SU-DHL-6 (cell line): ENCODE data around the gene NKX6-1.

Experiments
- H2AFZ ChIP-seq: fragments of 200-600 bp; sonication (generic); 2 replicates; pipeline ENCODE4 v1.6.1; 2014; ENCODE audit warnings: low read depth, mild to moderate bottlenecking, moderate library complexity, mixed read lengths, antibody characterized with exemption, low read length; ENCODE audit not compliant: severe bottlenecking
- H3F3A ChIP-seq: fragments of 200-600 bp; shearing (Covaris generic); 2 replicates; pipeline ENCODE4 v1.6.0; 2016; ENCODE audit warnings: antibody characterized with exemption, mild to moderate bottlenecking; ENCODE audit not compliant: insufficient read depth
- H3K27ac ChIP-seq: fragments of 200-600 bp; sonication (generic); 2 replicates; pipeline ENCODE4 v1.5.1; 2016; ENCODE audit warnings: low read depth, mild to moderate bottlenecking, low read length, moderate library complexity, mixed read lengths
- H3K27me3 ChIP-seq: fragments of 200-600 bp; sonication (generic), shearing (Covaris generic); 2 replicates; pipeline ENCODE4 v1.6.0; 2014; ENCODE audit warnings: mild to moderate bottlenecking, low read length
- H3K36me3 ChIP-seq: fragments of 200-600 bp; sonication (generic); 2 replicates; pipeline ENCODE4 v1.6.1; 2014; ENCODE audit warnings: mild to moderate bottlenecking, low read length, mixed read lengths
- H3K4me2 ChIP-seq: fragments of 300-600, 200-600 bp; shearing (Covaris generic), sonication (generic); 2 replicates; pipeline ENCODE4 v1.6.0; 2014; ENCODE audit warnings: low read length, low read depth, mild to moderate bottlenecking; ENCODE audit not compliant: poor library complexity, severe bottlenecking
- H3K4me3 ChIP-seq: fragments of 200-600 bp; sonication (generic); 2 replicates; pipeline ENCODE4 v1.5.1; 2014; ENCODE audit warnings: antibody characterized with exemption, low read length, mild to moderate bottlenecking, mixed read lengths; ENCODE audit not compliant: insufficient read depth, poor library complexity, severe bottlenecking
- H3K79me2 ChIP-seq: fragments of 200-600 bp; sonication (generic); 2 replicates; pipeline ENCODE4 v1.6.1; 2014; ENCODE audit warnings: mild to moderate bottlenecking, low read length, moderate library complexity; ENCODE audit not compliant: insufficient read depth
- H3K9ac ChIP-seq: fragments of 200-600 bp; sonication (generic); 2 replicates; pipeline ENCODE4 v1.7.0; 2014; ENCODE audit warnings: mild to moderate bottlenecking, low read length
- H3K9me2 ChIP-seq: fragments of 200-600 bp; sonication (generic); replicated peaks from 2 replicates; pipeline ENCODE4 v1.6.1; 2014; ENCODE audit warnings: low read length; ENCODE audit not compliant: insufficient read depth
- H3K9me3 ChIP-seq: fragments of 200-600 bp; sonication (generic); 2 replicates; pipeline ENCODE4 v1.6.1; 2014; ENCODE audit warnings: low read length, mixed read lengths; ENCODE audit not compliant: insufficient read depth
- H4K20me1 ChIP-seq: fragments of 200-600 bp; sonication (generic); 2 replicates; pipeline ENCODE4 v1.6.1; 2014; ENCODE audit warnings: low read depth, mild to moderate bottlenecking, antibody characterized with exemption, low read length, moderate library complexity, mixed read lengths
- CTCF ChIP-seq: fragments of 200-600 bp; sonication (generic); IDR thresholded peaks from one replicate; pipeline ENCODE4 v1.5.1; 2017; ENCODE audit warnings: antibody characterized with exemption, mild to moderate bottlenecking, low read length, moderate library complexity; ENCODE audit not compliant: insufficient read depth, poor library complexity, severe bottlenecking
- EZH2phosphoT487 ChIP-seq: fragments of 200-600 bp; sonication (generic), shearing (Covaris generic); conservative IDR thresholded peaks from 2 replicates; pipeline ENCODE4 v1.6.1; 2018; ENCODE audit warnings: mild to moderate bottlenecking, antibody characterized with exemption, low read length, moderate library complexity, mixed read lengths

Gene NKX6-1

DNA sequence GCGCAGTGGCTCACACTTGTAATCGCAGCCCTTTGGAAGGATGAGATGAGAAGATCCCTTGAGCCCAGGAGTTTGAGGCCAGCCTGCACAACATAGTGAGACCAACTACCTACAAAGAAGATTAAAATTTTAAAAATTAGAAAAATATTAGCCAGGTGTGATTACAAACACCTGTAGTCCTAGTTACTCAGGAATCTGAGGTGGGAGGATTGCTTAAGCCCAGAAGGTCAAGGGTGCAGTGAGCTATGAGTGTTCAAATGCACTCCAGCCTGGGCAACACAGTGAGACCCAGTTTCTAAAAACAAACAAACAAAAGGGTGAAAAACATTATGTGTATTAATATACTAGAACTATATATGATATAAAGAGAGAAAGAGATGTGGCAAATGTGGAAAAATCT is 36.8 kb upstream of the NKX6-1 start:
- Histone ChIP-seq H3F3A (no peaks in the 10 kb centered on the region), H3K4me2 (no peak overlapping the region), H3K9ac (no peak overlapping the region), H3K9me3 (no peaks in the 10 kb centered on the region), H3K36me3 (no peaks in the 10 kb centered on the region), H4K20me1 (no peaks in the 10 kb centered on the region), H3K27ac (no peak overlapping the region), H2AFZ (no peak overlapping the region), H3K9me2 (no peaks in the 10 kb centered on the region), H3K27me3 (no peaks in the 10 kb centered on the region), H3K79me2 (no peaks in the 10 kb centered on the region), H3K4me3 (no peak overlapping the region)
- no peak for TF ChIP-seq CTCF
- no peak for TF ChIP-seq EZH2phosphoT487

GRCh38 chr4:84531689-84532088 is 32.6 kb upstream of the NKX6-1 start:
- TF ChIP-seq CTCF (no peak), EZH2phosphoT487 (no peak)
- H3K27me3 ChIP-seq = no peaks in the 10 kb centered on the region

GRCh38 chr4:84530871-84531270 is 31.8 kb upstream of the NKX6-1 start:
- Histone ChIP-seq H3F3A (no peaks in the 10 kb centered on the region), H3K9ac (no peak overlapping the region), H4K20me1 (no peaks in the 10 kb centered on the region), H2AFZ (no peak overlapping the region), H3K4me2 (no peak overlapping the region), H3K9me2 (no peaks in the 10 kb centered on the region), H3K36me3 (no peaks in the 10 kb centered on the region), H3K79me2 (no peaks in the 10 kb centered on the region), H3K9me3 (no peaks in the 10 kb centered on the region), H3K27me3 (no peaks in the 10 kb centered on the region), H3K27ac (no peak overlapping the region), H3K4me3 (no peak overlapping the region)
- TF ChIP-seq EZH2phosphoT487 (no peak), CTCF (no peak)

More at GRCh38 chr4:84531689-84532088, 32.6 kb upstream of the NKX6-1 start:
- Histone ChIP-seq H4K20me1 (no peaks in the 10 kb centered on the region), H3K27ac (no peak overlapping the region), H3K36me3 (no peaks in the 10 kb centered on the region), H3F3A (no peaks in the 10 kb centered on the region), H3K9me3 (no peaks in the 10 kb centered on the region), H2AFZ (no peak overlapping the region), H3K9me2 (no peaks in the 10 kb centered on the region), H3K4me3 (no peak overlapping the region), H3K9ac (no peak overlapping the region), H3K79me2 (no peaks in the 10 kb centered on the region), H3K4me2 (no peak overlapping the region)
